Measurements from ENCODE around the gene IL1RAP. TPM values are rescaled to one million over a fixed set of nuclear protein-coding genes. Genes with fewer than 3 reads are reported as not detected.
A peak's percentile ranks its signal among the peaks of the same experiment; 100 is the strongest.

The IL1RAP gene
- total RNA-seq, 2 experiments from 2014 or later = 11.0 to 13.7 TPM

GRCh38 chr3:190695994-190696393 is 182.1 kb downstream of the IL1RAP start:
- Mint-ChIP-seq H3K4me3 (no peak overlapping the region), H3K27me3 (ENCODE audit: low read depth) (peaks cover 35% of the 10 kb centered on the region), H3K9me3 (no peaks in the 10 kb centered on the region), H3K36me3 (ENCODE audit: low read depth) (no peaks in the 10 kb centered on the region), H3K27ac (no peak overlapping the region), H3K4me1 (ENCODE audit: low read depth) (no peaks in the 10 kb centered on the region)
- DNase-seq = no peak
- CTCF ChIA-PET = interaction anchor here (1.6 to 1.7 kb wide), 2 partner anchors 13 to 471 kb away, joined by 4 read pairs; no protein-coding TSS in a partner anchor
- intact Hi-C loops (cut with micrococcal nuclease) = loop anchor here (2.0 to 5.0 kb wide), 4 partner anchors 181 to 729 kb away; partner anchors contain the start of gene IL1RAP

- no peaks in the 10 kb centered on the region for H3K4me1 Mint-ChIP-seq (ENCODE audit: low read depth)
- no peak overlapping the region for H3K4me3 Mint-ChIP-seq
- CTCF ChIA-PET = interaction anchor here (0.6 to 1.7 kb wide), 16 partner anchors 14 to 734 kb away, joined by 3 to 4 read pairs (median 3); partner anchors contain the start of gene CLDN1
- peaks cover 39% of the 10 kb centered on the region for H3K27me3 Mint-ChIP-seq (ENCODE audit: low read depth)
- no peak overlapping the region for H3K27ac Mint-ChIP-seq
- intact Hi-C loops (cut with micrococcal nuclease) = loop anchor here (1.0 to 5.0 kb wide), 7 partner anchors 111 to 730 kb away; partner anchors contain the start of gene IL1RAP
- no peaks in the 10 kb centered on the region for H3K36me3 Mint-ChIP-seq (ENCODE audit: low read depth)
- DNase-seq = peak; percentile 9
- no peaks in the 10 kb centered on the region for H3K9me3 Mint-ChIP-seq
These were observed 183.1 kb downstream of the IL1RAP start for GRCh38 chr3:190696777-190697501.

- no peak for DNase-seq
- CTCF ChIA-PET = interaction anchor here (0.7 to 1.7 kb wide), 13 partner anchors 14 to 734 kb away, joined by 3 to 4 read pairs (median 3); partner anchors contain the start of gene CLDN1
- no peaks in the 10 kb centered on the region for H3K9me3 Mint-ChIP-seq
- no peaks in the 10 kb centered on the region for H3K36me3 Mint-ChIP-seq (ENCODE audit: low read depth)
- peaks cover 42% of the 10 kb centered on the region for H3K27me3 Mint-ChIP-seq (ENCODE audit: low read depth)
- no peaks in the 10 kb centered on the region for H3K4me1 Mint-ChIP-seq (ENCODE audit: low read depth)
- no peak overlapping the region for H3K27ac Mint-ChIP-seq
- H3K4me3 Mint-ChIP-seq = no peak overlapping the region
- intact Hi-C loops (cut with micrococcal nuclease) = loop anchor here (1.0 to 5.0 kb wide), 7 partner anchors 111 to 731 kb away; partner anchors contain the start of gene IL1RAP
These were observed 183.6 kb downstream of the IL1RAP start for GRCh38 chr3:190697502-190697830.

- peaks cover 42% of the 10 kb centered on the region for H3K27me3 Mint-ChIP-seq (ENCODE audit: low read depth)
- H3K4me1 Mint-ChIP-seq (ENCODE audit: low read depth) = no peaks in the 10 kb centered on the region
- no peak overlapping the region for H3K27ac Mint-ChIP-seq
- no peak overlapping the region for H3K4me3 Mint-ChIP-seq
- DNase-seq = no peak
- intact Hi-C loops (cut with micrococcal nuclease) = loop anchor here (1.0 to 5.0 kb wide), 7 partner anchors 112 to 731 kb away; partner anchors contain the start of gene IL1RAP
- no peaks in the 10 kb centered on the region for H3K36me3 Mint-ChIP-seq (ENCODE audit: low read depth)
- H3K9me3 Mint-ChIP-seq = no peaks in the 10 kb centered on the region
- CTCF ChIA-PET = interaction anchor here (0.7 to 1.4 kb wide), 4 partner anchors 18 to 376 kb away, joined by 3 to 4 read pairs (median 4); partner anchors contain the start of gene CLDN1
These were observed 184.0 kb downstream of the IL1RAP start for GRCh38 chr3:190697901-190698300.

GRCh38 chr3:190699776-190700175 is 185.9 kb downstream of the IL1RAP start:
- H3K27me3 Mint-ChIP-seq (ENCODE audit: low read depth) = peaks cover 42% of the 10 kb centered on the region
- intact Hi-C loops (cut with micrococcal nuclease) = loop anchor here (2.0 to 10.0 kb wide), 3 partner anchors 277 to 1745 kb away; no protein-coding TSS in a partner anchor
- H3K4me1 Mint-ChIP-seq (ENCODE audit: low read depth) = no peaks in the 10 kb centered on the region
- H3K4me3 Mint-ChIP-seq = no peak overlapping the region
- H3K27ac Mint-ChIP-seq = no peak overlapping the region
- H3K9me3 Mint-ChIP-seq = no peaks in the 10 kb centered on the region
- H3K36me3 Mint-ChIP-seq (ENCODE audit: low read depth) = no peaks in the 10 kb centered on the region
- DNase-seq = no peak
- CTCF ChIA-PET = interaction anchor here (0.6 to 1.0 kb wide), 5 partner anchors 13 to 373 kb away, joined by 3 to 4 read pairs (median 3); no protein-coding TSS in a partner anchor

GRCh38 chr3:190701096-190701532 is 187.2 kb downstream of the IL1RAP start:
- Mint-ChIP-seq H3K27ac (no peak overlapping the region), H3K4me1 (ENCODE audit: low read depth) (no peaks in the 10 kb centered on the region), H3K4me3 (no peak overlapping the region), H3K9me3 (no peaks in the 10 kb centered on the region), H3K27me3 (ENCODE audit: low read depth) (peaks cover 37% of the 10 kb centered on the region), H3K36me3 (ENCODE audit: low read depth) (no peaks in the 10 kb centered on the region)
- DNase-seq = peak; percentile 34
- CTCF ChIA-PET = interaction anchor here (0.6 to 1.2 kb wide), 6 partner anchors 9 to 734 kb away, joined by 3 to 5 read pairs (median 3); no protein-coding TSS in a partner anchor
- intact Hi-C loops (cut with micrococcal nuclease) = loop anchor here (2.0 to 10.0 kb wide), 2 partner anchors 350 to 1744 kb away; no protein-coding TSS in a partner anchor

GRCh38 chr3:190706582-190706981 is 192.7 kb downstream of the IL1RAP start:
- Mint-ChIP-seq H3K4me3 (no peak overlapping the region), H3K27me3 (ENCODE audit: low read depth) (peaks cover 17% of the 10 kb centered on the region), H3K9me3 (no peaks in the 10 kb centered on the region), H3K27ac (no peak overlapping the region), H3K4me1 (ENCODE audit: low read depth) (no peaks in the 10 kb centered on the region), H3K36me3 (ENCODE audit: low read depth) (no peaks in the 10 kb centered on the region)
- intact Hi-C loops (cut with micrococcal nuclease) = loop anchor here (10.0 kb wide), 1 partner anchor 1738 kb away; no protein-coding TSS in a partner anchor
- no peak for DNase-seq
- CTCF ChIA-PET = no interaction called here

Other genes with a start within 250 kb of the IL1RAP start
- under 1 TPM; 0.88 to 0.96 TPM for gene CLDN1, start 191.6 kb upstream of the IL1RAP start, total RNA-seq
- gene CLDN16, start 125.9 kb upstream of the IL1RAP start, total RNA-seq = not detected
- gene TMEM207, start 64.2 kb upstream of the IL1RAP start, total RNA-seq = not detected

Data from activated naive CD4-positive, alpha-beta T cell treated with anti-CD3 and anti-CD28 coated beads for 36 hours (primary cell).